HL-60 (cell line): ENCODE results near the gene GRK2.

Experiments used
- DNase-seq, 2 experiments: peaks; one replicate each; pipeline ENCODE4 v3.0.0-alpha.2; 2010 to 2020; ENCODE audit warnings: low read depth in 1 of 2, low spot score in 1 of 2
- H3K27ac ChIP-seq: fragments of 250-450 bp; sonication (Bioruptor Pico); replicated peaks from 2 replicates; pipeline ENCODE4 v1.5.1; 2020; ENCODE audit warnings: mild to moderate bottlenecking, moderate library complexity
- H3K27me3 ChIP-seq: fragments of 250-450 bp; sonication (Bioruptor Pico); 2 replicates; pipeline ENCODE4 v1.5.1; 2021; ENCODE audit warnings: mild to moderate bottlenecking, moderate library complexity; ENCODE audit not compliant: insufficient read depth, poor library complexity, severe bottlenecking
- H3K4me3 ChIP-seq: replicated peaks from 2 replicates; pipeline ENCODE4 v1.5.1; 2011; ENCODE audit warnings: mild to moderate bottlenecking, control low read depth, low read length; ENCODE audit not compliant: insufficient read depth
- CTCF ChIP-seq: IDR thresholded peaks from one replicate; pipeline ENCODE4 v1.5.1; 2011; ENCODE audit warnings: low read length, control low read depth, inconsistent platforms; ENCODE audit not compliant: insufficient read depth
- GABPA ChIP-seq: IDR thresholded peaks from 2 replicates; pipeline ENCODE4 v1.6.1; 2012; ENCODE audit warnings: low read depth
- POLR2AphosphoS5 ChIP-seq: IDR thresholded peaks from 2 replicates; pipeline ENCODE4 v1.6.1; 2012; ENCODE audit warnings: low read depth
- REST ChIP-seq: IDR thresholded peaks from 2 replicates; pipeline ENCODE4 v1.6.1; 2012; ENCODE audit warnings: low read depth; ENCODE audit not compliant: insufficient replicate concordance
- SPI1 ChIP-seq: IDR thresholded peaks from 2 replicates; pipeline ENCODE4 v1.6.1; 2012; ENCODE audit warnings: low read depth, mild to moderate bottlenecking, borderline replicate concordance

GRK2 gene

GRCh38 chr11:67238894-67239782 is 27.1 kb upstream of the GRK2 start:
- peak overlapping the region; percentile 22 for H3K4me3 ChIP-seq

GRCh38 chr11:67239783-67240575 is 26.3 kb upstream of the GRK2 start:
- TF ChIP-seq POLR2AphosphoS5 (peak; percentile 84), GABPA (0 out of 2 replicates have a peak, but pooled peaks have one; percentile 37), REST (peak; percentile 68), SPI1 (peak; percentile 5; the same call in 1 of the 2 replicates), CTCF (no peak)
- peak; percentile 96 to 99 for DNase-seq
- Histone ChIP-seq H3K27ac (peak overlapping the region; percentile 94), H3K27me3 (no peaks in the 10 kb centered on the region), H3K4me3 (peak overlapping the region; percentile 65)

More at GRCh38 chr11:67238894-67239782, 27.1 kb upstream of the GRK2 start:
- peak overlapping the region; percentile 52 for H3K27ac ChIP-seq
- H3K27me3 ChIP-seq: no peaks in the 10 kb centered on the region
- no peak for TF ChIP-seq POLR2AphosphoS5
- TF ChIP-seq CTCF: no peak
- DNase-seq: no peak

- Histone ChIP-seq H3K27ac (peak overlapping the region; percentile 94), H3K4me3 (peak overlapping the region; percentile 65), H3K27me3 (no peaks in the 10 kb centered on the region)
- TF ChIP-seq CTCF: no peak
- peak; percentile 10 for TF ChIP-seq REST
- DNase-seq: peak; percentile 65 to 73
Measured at GRCh38 chr11:67240576-67241389, 25.5 kb upstream of the GRK2 start.
